Measurements from ENCODE around the gene CFAP77.

The CFAP77 gene

DNA sequence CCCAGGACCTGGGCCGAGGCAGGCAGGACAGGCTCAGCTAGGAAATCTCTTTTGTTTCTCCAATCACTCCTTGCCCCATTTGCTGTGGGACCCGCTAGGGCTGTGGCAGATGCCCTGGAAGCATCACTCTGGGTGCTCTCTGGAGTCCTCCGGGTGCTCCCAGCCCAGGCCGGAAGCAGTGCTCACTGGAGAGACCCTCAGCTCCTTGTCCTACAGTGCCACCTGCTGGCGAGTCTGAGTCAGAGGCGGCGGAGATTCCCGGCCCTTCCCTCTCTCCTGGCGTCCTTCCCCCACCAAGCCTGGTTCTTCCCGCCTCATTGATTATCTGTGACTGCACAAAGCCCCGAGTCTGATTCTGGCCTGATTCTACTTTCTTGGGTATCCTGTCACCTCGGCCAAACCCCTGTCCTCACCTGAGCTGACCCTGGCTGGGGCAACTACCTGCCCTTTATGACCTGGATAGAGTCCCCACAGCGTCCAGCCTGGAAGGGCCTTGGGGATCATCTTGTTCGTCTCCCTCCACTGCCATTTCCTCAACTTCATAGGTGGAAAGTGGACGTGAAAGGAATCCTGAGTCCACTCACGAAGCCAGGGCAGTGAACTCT is 165.1 kb downstream of the CFAP77 start:
- DNase-seq: peak; percentile 41 to 79
- no CpG with 5 or more reads among the region's 16 CpGs for WGBS (ENCODE audit: extremely low coverage, insufficient coverage, insufficient read length)
- H3K4ac ChIP-seq (ENCODE audit: low read depth, low read length): no peak overlapping the region

DNA sequence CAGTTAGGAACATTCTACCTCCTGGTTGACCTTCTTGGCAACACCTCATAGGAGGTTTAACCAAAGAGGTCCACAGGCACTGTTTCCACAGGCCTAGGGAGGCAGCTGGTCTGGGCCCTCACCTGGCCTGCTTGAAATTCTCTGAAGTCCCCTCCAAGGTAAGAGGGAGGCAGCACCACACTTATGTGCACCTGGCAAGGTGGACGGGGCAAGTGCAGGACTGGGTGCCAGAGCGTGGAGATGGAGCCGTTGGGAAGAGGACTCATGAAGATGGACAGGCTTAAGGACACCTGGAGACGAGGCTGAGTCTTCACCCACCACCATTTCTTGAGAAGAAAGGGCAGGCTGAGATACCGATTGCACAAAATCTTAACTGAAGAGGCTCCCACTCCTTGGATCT is 165.8 kb downstream of the CFAP77 start:
- H3K9ac ChIP-seq (ENCODE audit: low read length): no peak overlapping the region
- H4K8ac ChIP-seq (ENCODE audit: low read depth, low read length): no peak overlapping the region
- no peak overlapping the region for H2AFZ ChIP-seq (ENCODE audit: insufficient read depth, low read length, poor library complexity)
- H2AK5ac ChIP-seq (ENCODE audit: low read length): no peak overlapping the region
- H2BK120ac ChIP-seq (ENCODE audit: insufficient read depth, low read length, poor library complexity): no peak overlapping the region
- H3K4me2 ChIP-seq (ENCODE audit: low read length): no peak overlapping the region
- H3K18ac ChIP-seq (ENCODE audit: low read length): no peak overlapping the region
- no peak overlapping the region for H4K91ac ChIP-seq (ENCODE audit: low read depth, low read length)
- no peak overlapping the region for H3K4me3 ChIP-seq (ENCODE audit: low read depth, low read length)
- H3K79me1 ChIP-seq (ENCODE audit: low read length): no peaks in the 10 kb centered on the region
- H3K4ac ChIP-seq (ENCODE audit: low read depth, low read length): no peak overlapping the region
- DNase-seq: no peak
- no peaks in the 10 kb centered on the region for H3K4me1 ChIP-seq (ENCODE audit: control insufficient read depth in 1 of 2, insufficient read depth in 2 of 2, low read length in 2 of 2)
- no CpG with 5 or more reads among the region's 5 CpGs for WGBS (ENCODE audit: extremely low coverage, insufficient coverage, insufficient read length)
- H2BK12ac ChIP-seq (ENCODE audit: low read length): no peak overlapping the region
- no peaks in the 10 kb centered on the region for H3K36me3 ChIP-seq (ENCODE audit: control insufficient read depth in 1 of 2, insufficient read depth in 2 of 2, low read length in 2 of 2)
- no peak overlapping the region for H2BK5ac ChIP-seq (ENCODE audit: low read depth, low read length, poor library complexity)
- no peak overlapping the region for H3K27ac ChIP-seq (ENCODE audit: low read depth, low read length)
- H3K27me3 ChIP-seq (ENCODE audit: insufficient read depth, low read length): peaks cover 39% of the 10 kb centered on the region
- no peak overlapping the region for H4K12ac ChIP-seq (ENCODE audit: low read depth, low read length)
- peaks cover 5% of the 10 kb centered on the region for H3K9me3 ChIP-seq (ENCODE audit: insufficient read depth, low read depth, low read length)
- H3K23ac ChIP-seq (ENCODE audit: low read length): no peak overlapping the region
- H3K14ac ChIP-seq (ENCODE audit: low read length): no peak overlapping the region
- no peaks in the 10 kb centered on the region for H3K79me2 ChIP-seq (ENCODE audit: control insufficient read depth, insufficient read depth, low read length, poor library complexity)

More for the DNA sequence above, 165.1 kb downstream of the CFAP77 start:
- no peaks in the 10 kb centered on the region for H3K79me2 ChIP-seq (ENCODE audit: control insufficient read depth, insufficient read depth, low read length, poor library complexity)
- peaks cover 32% of the 10 kb centered on the region for H3K27me3 ChIP-seq (ENCODE audit: insufficient read depth, low read length)
- H4K91ac ChIP-seq (ENCODE audit: low read depth, low read length): no peak overlapping the region
- no peak overlapping the region for H2BK12ac ChIP-seq (ENCODE audit: low read length)
- H3K14ac ChIP-seq (ENCODE audit: low read length): no peak overlapping the region
- H2BK120ac ChIP-seq (ENCODE audit: insufficient read depth, low read length, poor library complexity): no peak overlapping the region
- no peak overlapping the region for H2AFZ ChIP-seq (ENCODE audit: insufficient read depth, low read length, poor library complexity)
- no peak overlapping the region for H4K12ac ChIP-seq (ENCODE audit: low read depth, low read length)
- no peak overlapping the region for H2AK5ac ChIP-seq (ENCODE audit: low read length)
- H3K36me3 ChIP-seq (ENCODE audit: control insufficient read depth in 1 of 2, insufficient read depth in 2 of 2, low read length in 2 of 2): no peaks in the 10 kb centered on the region
- no peaks in the 10 kb centered on the region for H3K79me1 ChIP-seq (ENCODE audit: low read length)
- H2BK5ac ChIP-seq (ENCODE audit: low read depth, low read length, poor library complexity): no peak overlapping the region
- H3K4me2 ChIP-seq (ENCODE audit: low read length): no peak overlapping the region
- H3K4me1 ChIP-seq (ENCODE audit: control insufficient read depth in 1 of 2, insufficient read depth in 2 of 2, low read length in 2 of 2): no peaks in the 10 kb centered on the region
- peaks cover 4% of the 10 kb centered on the region for H3K9me3 ChIP-seq (ENCODE audit: insufficient read depth, low read depth, low read length)
- no peak overlapping the region for H3K4me3 ChIP-seq (ENCODE audit: low read depth, low read length)
- H4K8ac ChIP-seq (ENCODE audit: low read depth, low read length): no peak overlapping the region
- H3K27ac ChIP-seq (ENCODE audit: low read depth, low read length): no peak overlapping the region
- no peak overlapping the region for H3K9ac ChIP-seq (ENCODE audit: low read length)
- H3K23ac ChIP-seq (ENCODE audit: low read length): no peak overlapping the region
- H3K18ac ChIP-seq (ENCODE audit: low read length): no peak overlapping the region

DNA sequence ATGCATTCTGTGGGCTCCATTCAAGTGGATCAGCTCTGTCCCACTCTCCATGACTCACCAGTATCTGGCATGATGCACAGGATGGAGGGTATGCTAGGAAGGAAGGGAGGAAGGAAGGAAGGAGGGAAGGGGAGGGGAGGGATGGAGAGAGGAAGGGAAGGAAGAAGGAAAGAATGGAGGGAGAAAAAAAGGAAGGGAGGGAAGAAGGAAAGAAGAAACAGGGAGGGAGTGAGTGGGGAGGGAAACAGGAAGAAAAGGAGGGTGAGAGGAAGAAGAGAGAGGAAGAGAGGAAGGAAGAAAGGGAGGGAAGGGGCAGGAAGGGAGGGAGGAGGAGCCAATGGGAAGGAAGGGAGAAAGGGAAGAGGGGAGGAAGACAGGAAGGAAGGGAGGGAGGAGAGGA is 167.1 kb downstream of the CFAP77 start:
- H3K27me3 ChIP-seq (ENCODE audit: insufficient read depth, low read length): peaks cover 51% of the 10 kb centered on the region
- no peak overlapping the region for H2BK120ac ChIP-seq (ENCODE audit: insufficient read depth, low read length, poor library complexity)
- H3K23ac ChIP-seq (ENCODE audit: low read length): no peak overlapping the region
- no peak for DNase-seq
- no peak overlapping the region for H4K12ac ChIP-seq (ENCODE audit: low read depth, low read length)
- H2BK5ac ChIP-seq (ENCODE audit: low read depth, low read length, poor library complexity): no peak overlapping the region
- H3K79me1 ChIP-seq (ENCODE audit: low read length): no peaks in the 10 kb centered on the region
- H4K91ac ChIP-seq (ENCODE audit: low read depth, low read length): no peak overlapping the region
- no peak overlapping the region for H4K8ac ChIP-seq (ENCODE audit: low read depth, low read length)
- H2BK12ac ChIP-seq (ENCODE audit: low read length): no peak overlapping the region
- no peak overlapping the region for H3K9ac ChIP-seq (ENCODE audit: low read length)
- no peak overlapping the region for H3K4me3 ChIP-seq (ENCODE audit: low read depth, low read length)
- H3K36me3 ChIP-seq (ENCODE audit: control insufficient read depth in 1 of 2, insufficient read depth in 2 of 2, low read length in 2 of 2): no peaks in the 10 kb centered on the region
- peaks cover 7% of the 10 kb centered on the region for H3K9me3 ChIP-seq (ENCODE audit: insufficient read depth, low read depth, low read length)
- no peaks in the 10 kb centered on the region for H3K4me1 ChIP-seq (ENCODE audit: control insufficient read depth in 1 of 2, insufficient read depth in 2 of 2, low read length in 2 of 2)
- H2AK5ac ChIP-seq (ENCODE audit: low read length): no peak overlapping the region
- no peak overlapping the region for H3K14ac ChIP-seq (ENCODE audit: low read length)
- H2AFZ ChIP-seq (ENCODE audit: insufficient read depth, low read length, poor library complexity): no peak overlapping the region
- H3K18ac ChIP-seq (ENCODE audit: low read length): no peak overlapping the region
- H3K4me2 ChIP-seq (ENCODE audit: low read length): no peak overlapping the region
- no peak overlapping the region for H3K4ac ChIP-seq (ENCODE audit: low read depth, low read length)
- H3K27ac ChIP-seq (ENCODE audit: low read depth, low read length): no peak overlapping the region
- no peaks in the 10 kb centered on the region for H3K79me2 ChIP-seq (ENCODE audit: control insufficient read depth, insufficient read depth, low read length, poor library complexity)

DNA sequence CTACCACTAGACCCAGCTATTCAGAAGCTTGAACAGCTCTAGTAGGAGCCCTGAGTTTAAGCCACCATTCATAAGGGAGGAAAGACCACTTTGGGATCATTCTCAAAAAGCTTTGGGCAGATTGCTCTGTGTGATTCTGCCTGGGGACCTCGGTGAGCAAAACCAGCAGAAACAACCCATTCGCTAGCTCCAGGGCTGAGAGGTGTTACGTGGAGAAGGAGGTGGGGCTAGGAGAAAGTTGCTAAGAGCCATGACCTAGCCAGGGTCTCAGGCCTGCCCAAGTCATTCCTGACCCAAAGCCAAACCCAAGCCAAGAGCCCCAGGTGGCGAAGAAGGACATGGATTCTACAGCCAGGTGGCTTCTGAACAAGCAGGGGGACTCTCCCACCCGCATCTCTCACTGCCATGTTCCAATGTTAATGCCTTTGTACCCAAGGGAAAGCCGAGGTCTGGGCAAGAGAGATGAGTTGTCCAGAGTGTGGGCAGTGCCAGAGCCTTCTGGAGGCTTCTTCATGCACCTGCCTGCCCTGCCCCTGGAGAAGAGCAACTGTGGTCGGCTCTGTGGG is 168.4 kb downstream of the CFAP77 start:
- no peak overlapping the region for H2BK120ac ChIP-seq (ENCODE audit: insufficient read depth, low read length, poor library complexity)
- no peak overlapping the region for H2BK5ac ChIP-seq (ENCODE audit: low read depth, low read length, poor library complexity)
- no peak overlapping the region for H3K4me2 ChIP-seq (ENCODE audit: low read length)
- no peak overlapping the region for H2AK5ac ChIP-seq (ENCODE audit: low read length)
- H4K12ac ChIP-seq (ENCODE audit: low read depth, low read length): no peak overlapping the region
- H3K27ac ChIP-seq (ENCODE audit: low read depth, low read length): no peak overlapping the region
- no peak overlapping the region for H4K91ac ChIP-seq (ENCODE audit: low read depth, low read length)
- H3K27me3 ChIP-seq (ENCODE audit: insufficient read depth, low read length): peaks cover 62% of the 10 kb centered on the region
- no peak overlapping the region for H4K8ac ChIP-seq (ENCODE audit: low read depth, low read length)
- no peak overlapping the region for H2AFZ ChIP-seq (ENCODE audit: insufficient read depth, low read length, poor library complexity)
- no peak overlapping the region for H3K14ac ChIP-seq (ENCODE audit: low read length)
- no peaks in the 10 kb centered on the region for H3K36me3 ChIP-seq (ENCODE audit: control insufficient read depth in 1 of 2, insufficient read depth in 2 of 2, low read length in 2 of 2)
- H3K9me3 ChIP-seq (ENCODE audit: insufficient read depth, low read depth, low read length): peaks cover 7% of the 10 kb centered on the region
- no peak overlapping the region for H3K23ac ChIP-seq (ENCODE audit: low read length)
- no peak for DNase-seq
- H3K18ac ChIP-seq (ENCODE audit: low read length): no peak overlapping the region
- H3K4me3 ChIP-seq (ENCODE audit: low read depth, low read length): no peak overlapping the region
- no peak overlapping the region for H3K9ac ChIP-seq (ENCODE audit: low read length)
- H3K4me1 ChIP-seq (ENCODE audit: control insufficient read depth in 1 of 2, insufficient read depth in 2 of 2, low read length in 2 of 2): no peaks in the 10 kb centered on the region
- WGBS (ENCODE audit: extremely low coverage, insufficient coverage, insufficient read length): no CpG with 5 or more reads among the region's 7 CpGs
- H3K79me2 ChIP-seq (ENCODE audit: control insufficient read depth, insufficient read depth, low read length, poor library complexity): no peaks in the 10 kb centered on the region
- H3K4ac ChIP-seq (ENCODE audit: low read depth, low read length): no peak overlapping the region
- H3K79me1 ChIP-seq (ENCODE audit: low read length): no peaks in the 10 kb centered on the region
- no peak overlapping the region for H2BK12ac ChIP-seq (ENCODE audit: low read length)
